KMS-11 (cell line): Measurements from ENCODE around the gene AGTR2.
"Not testable (repeated sequence)": the region's sequence is repeated elsewhere in the genome, so short reads cannot be mapped to it uniquely, and the experiment has no call there.

Experiments
- H2AFZ ChIP-seq: fragments of 200-600 bp; sonication (generic); 2 replicates; pipeline ENCODE4 v1.6.1; 2016; ENCODE audit warnings: antibody characterized with exemption, mixed run types, low read depth
- H3K27ac ChIP-seq: fragments of 200-600 bp; sonication (generic); 2 replicates; pipeline ENCODE4 v1.6.1; 2016; ENCODE audit warnings: mild to moderate bottlenecking, mixed run types
- H3K27me3 ChIP-seq: fragments of 200-600 bp; sonication (generic); 2 replicates; pipeline ENCODE4 v1.6.1; 2017; ENCODE audit warnings: mild to moderate bottlenecking, low read depth, mixed run types, moderate library complexity; ENCODE audit not compliant: insufficient read depth
- H3K36me3 ChIP-seq: fragments of 200-600 bp; sonication (generic); 2 replicates; pipeline ENCODE4 v1.6.1; 2017; ENCODE audit warnings: mild to moderate bottlenecking, mixed run types; ENCODE audit not compliant: insufficient read depth
- H3K4me1 ChIP-seq: fragments of 200-600 bp; sonication (generic); 2 replicates; pipeline ENCODE4 v1.6.1; 2016; ENCODE audit warnings: mild to moderate bottlenecking, low read depth, mixed run types; ENCODE audit not compliant: poor library complexity, severe bottlenecking
- H3K4me2 ChIP-seq: fragments of 200-600 bp; sonication (generic); 2 replicates; pipeline ENCODE4 v1.7.0; 2016; ENCODE audit warnings: mild to moderate bottlenecking, mixed run types
- H3K4me3 ChIP-seq: fragments of 200-600 bp; sonication (generic); IDR thresholded peaks from 2 replicates; pipeline ENCODE4 v1.6.1; 2017; ENCODE audit warnings: low read depth, low read length, mixed read lengths; ENCODE audit not compliant: insufficient read depth
- H3K79me2 ChIP-seq: fragments of 200-600 bp; sonication (generic); 2 replicates; pipeline ENCODE4 v1.6.1; 2016; ENCODE audit warnings: low read depth, mixed run types; ENCODE audit not compliant: insufficient read depth
- H3K9ac ChIP-seq: fragments of 200-600 bp; sonication (generic); 2 replicates; pipeline ENCODE4 v1.6.1; 2016; ENCODE audit warnings: mild to moderate bottlenecking, mixed run types
- H4K20me1 ChIP-seq: fragments of 200-600 bp; sonication (generic); 2 replicates; pipeline ENCODE4 v1.6.1; 2016; ENCODE audit warnings: mild to moderate bottlenecking, mixed run types; ENCODE audit not compliant: insufficient read depth
- TF ChIP-seq, protein P1 (sequence below): fragments of 200-600 bp; sonication (generic); conservative IDR thresholded peaks from 2 replicates; pipeline ENCODE4 v1.6.1; 2017; ENCODE audit warnings: low read depth, mild to moderate bottlenecking, antibody characterized with exemption, low read length, moderate library complexity, mixed read lengths

AGTR2 gene, protein sequence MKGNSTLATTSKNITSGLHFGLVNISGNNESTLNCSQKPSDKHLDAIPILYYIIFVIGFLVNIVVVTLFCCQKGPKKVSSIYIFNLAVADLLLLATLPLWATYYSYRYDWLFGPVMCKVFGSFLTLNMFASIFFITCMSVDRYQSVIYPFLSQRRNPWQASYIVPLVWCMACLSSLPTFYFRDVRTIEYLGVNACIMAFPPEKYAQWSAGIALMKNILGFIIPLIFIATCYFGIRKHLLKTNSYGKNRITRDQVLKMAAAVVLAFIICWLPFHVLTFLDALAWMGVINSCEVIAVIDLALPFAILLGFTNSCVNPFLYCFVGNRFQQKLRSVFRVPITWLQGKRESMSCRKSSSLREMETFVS

DNA sequence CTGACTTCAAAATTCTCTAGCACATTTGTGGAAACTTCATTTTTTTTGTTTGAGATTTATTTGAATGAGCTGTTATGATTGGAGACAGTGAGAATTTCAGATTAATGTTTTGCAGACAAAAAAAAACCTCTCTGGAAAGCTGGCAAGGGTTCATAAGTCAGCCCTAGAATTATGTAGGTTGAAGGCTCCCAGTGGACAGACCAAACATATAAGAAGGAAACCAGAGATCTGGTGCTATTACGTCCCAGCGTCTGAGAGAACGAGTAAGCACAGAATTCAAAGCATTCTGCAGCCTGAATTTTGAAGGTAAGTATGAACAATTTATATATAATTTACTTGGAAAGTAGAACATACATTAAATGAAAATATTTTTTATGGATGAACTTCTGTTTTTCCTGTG lies at the start of gene AGTR2:
AGTR2 (plus strand) TSS at position 234 of the 400 bp plus-strand sequence. CDS start 1,537 bp downstream, outside the sequence.
- H3K9ac ChIP-seq = no peak within 1 kb of the TSS
- no peaks in the 10 kb centered on the region for H3K79me2 ChIP-seq
- no peaks in the 10 kb centered on the region for H3K36me3 ChIP-seq
- H3K27ac ChIP-seq = no peak within 1 kb of the TSS
- no peaks in the 10 kb centered on the region for H3K4me1 ChIP-seq
- H3K4me3 ChIP-seq = no peak within 1 kb of the TSS
- H3K4me2 ChIP-seq = no peak within 1 kb of the TSS
- H3K27me3 ChIP-seq = no peaks in the 10 kb centered on the region
- TF ChIP-seq, protein P1, sequence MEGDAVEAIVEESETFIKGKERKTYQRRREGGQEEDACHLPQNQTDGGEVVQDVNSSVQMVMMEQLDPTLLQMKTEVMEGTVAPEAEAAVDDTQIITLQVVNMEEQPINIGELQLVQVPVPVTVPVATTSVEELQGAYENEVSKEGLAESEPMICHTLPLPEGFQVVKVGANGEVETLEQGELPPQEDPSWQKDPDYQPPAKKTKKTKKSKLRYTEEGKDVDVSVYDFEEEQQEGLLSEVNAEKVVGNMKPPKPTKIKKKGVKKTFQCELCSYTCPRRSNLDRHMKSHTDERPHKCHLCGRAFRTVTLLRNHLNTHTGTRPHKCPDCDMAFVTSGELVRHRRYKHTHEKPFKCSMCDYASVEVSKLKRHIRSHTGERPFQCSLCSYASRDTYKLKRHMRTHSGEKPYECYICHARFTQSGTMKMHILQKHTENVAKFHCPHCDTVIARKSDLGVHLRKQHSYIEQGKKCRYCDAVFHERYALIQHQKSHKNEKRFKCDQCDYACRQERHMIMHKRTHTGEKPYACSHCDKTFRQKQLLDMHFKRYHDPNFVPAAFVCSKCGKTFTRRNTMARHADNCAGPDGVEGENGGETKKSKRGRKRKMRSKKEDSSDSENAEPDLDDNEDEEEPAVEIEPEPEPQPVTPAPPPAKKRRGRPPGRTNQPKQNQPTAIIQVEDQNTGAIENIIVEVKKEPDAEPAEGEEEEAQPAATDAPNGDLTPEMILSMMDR = no peak
- no peaks in the 10 kb centered on the region for H4K20me1 ChIP-seq
- no peak within 1 kb of the TSS for H2AFZ ChIP-seq

DNA sequence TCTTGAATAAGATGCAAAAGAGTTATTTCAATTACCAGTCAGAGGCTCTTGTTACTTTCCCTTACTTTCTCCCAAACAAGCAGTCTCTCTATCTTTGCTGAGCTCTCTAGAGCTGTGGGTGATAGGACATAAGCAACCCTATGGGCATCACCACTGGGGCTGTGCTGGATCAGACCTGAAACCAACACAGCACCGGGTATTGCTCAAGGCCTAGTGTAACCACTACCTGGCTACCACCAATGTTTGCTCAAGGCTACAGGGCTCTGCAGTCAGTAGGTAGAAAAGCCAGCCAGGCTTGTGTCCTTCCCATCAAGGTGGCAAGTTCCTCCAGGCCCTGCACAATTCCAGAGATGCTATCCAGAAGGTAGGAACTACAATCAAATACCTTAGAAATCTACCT lies 35.3 kb upstream of the AGTR2 start:
- TF ChIP-seq, protein P1 = no peak
- Histone ChIP-seq H4K20me1 (no peaks in the 10 kb centered on the region), H3K79me2 (no peaks in the 10 kb centered on the region), H2AFZ (no peak overlapping the region), H3K4me2 (no peak overlapping the region), H3K27ac (no peak overlapping the region), H3K9ac (no peak overlapping the region), H3K27me3 (no peaks in the 10 kb centered on the region), H3K4me1 (no peaks in the 10 kb centered on the region), H3K4me3 (no peak overlapping the region), H3K36me3 (no peaks in the 10 kb centered on the region)

DNA sequence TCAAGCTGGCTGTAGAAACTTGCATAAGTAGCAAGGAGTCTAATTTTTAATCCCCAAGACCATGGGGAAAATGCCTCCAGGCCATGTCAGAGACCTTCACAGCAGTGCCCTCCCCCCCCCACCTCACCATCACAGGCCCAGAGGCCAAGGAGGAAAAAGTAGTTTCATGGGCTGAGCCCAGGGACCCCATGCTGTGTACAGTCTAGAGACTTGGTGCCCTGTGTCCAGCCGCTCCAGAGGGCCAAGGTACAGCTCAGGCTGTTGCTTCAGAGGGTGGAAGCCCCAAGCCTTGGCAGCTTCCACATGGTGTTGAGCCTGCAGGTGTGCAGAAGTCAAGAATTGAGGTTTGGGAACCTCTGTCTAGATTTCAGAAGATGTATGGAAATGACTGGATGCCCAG lies 29.3 kb upstream of the AGTR2 start:
- not testable (repeated sequence) for H3K36me3 ChIP-seq, H3K4me2 ChIP-seq, H3K27ac ChIP-seq, H3K4me3 ChIP-seq, H2AFZ ChIP-seq, H3K9ac ChIP-seq, H4K20me1 ChIP-seq, H3K79me2 ChIP-seq, H3K4me1 ChIP-seq, H3K27me3 ChIP-seq

DNA sequence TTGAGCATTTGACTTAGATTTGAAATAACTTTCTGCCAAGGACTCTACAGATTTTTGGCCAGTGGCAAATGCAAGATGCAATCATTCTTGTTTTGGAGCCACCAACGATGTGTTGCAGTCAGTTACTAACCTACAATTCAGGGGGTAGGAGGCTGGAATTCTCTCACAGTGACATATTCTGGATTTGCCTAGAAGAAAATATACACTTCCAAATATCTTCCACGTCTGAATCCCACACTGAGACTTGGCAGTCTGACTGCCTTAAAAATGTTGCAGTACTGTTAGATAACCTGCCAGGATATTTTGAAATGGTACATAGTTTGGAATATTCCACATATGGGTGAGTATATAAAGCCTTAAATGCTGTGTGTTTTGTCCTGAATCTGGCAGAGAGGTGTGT lies 27.6 kb upstream of the AGTR2 start:
- no peaks in the 10 kb centered on the region for H4K20me1 ChIP-seq
- H3K4me3 ChIP-seq = no peak overlapping the region
- H3K36me3 ChIP-seq = no peaks in the 10 kb centered on the region
- no peak overlapping the region for H3K27ac ChIP-seq
- TF ChIP-seq, protein P1 = no peak
- H3K9ac ChIP-seq = no peak overlapping the region
- H3K79me2 ChIP-seq = no peaks in the 10 kb centered on the region
- no peak overlapping the region for H2AFZ ChIP-seq
- no peak overlapping the region for H3K4me2 ChIP-seq
- no peaks in the 10 kb centered on the region for H3K4me1 ChIP-seq
- no peaks in the 10 kb centered on the region for H3K27me3 ChIP-seq

DNA sequence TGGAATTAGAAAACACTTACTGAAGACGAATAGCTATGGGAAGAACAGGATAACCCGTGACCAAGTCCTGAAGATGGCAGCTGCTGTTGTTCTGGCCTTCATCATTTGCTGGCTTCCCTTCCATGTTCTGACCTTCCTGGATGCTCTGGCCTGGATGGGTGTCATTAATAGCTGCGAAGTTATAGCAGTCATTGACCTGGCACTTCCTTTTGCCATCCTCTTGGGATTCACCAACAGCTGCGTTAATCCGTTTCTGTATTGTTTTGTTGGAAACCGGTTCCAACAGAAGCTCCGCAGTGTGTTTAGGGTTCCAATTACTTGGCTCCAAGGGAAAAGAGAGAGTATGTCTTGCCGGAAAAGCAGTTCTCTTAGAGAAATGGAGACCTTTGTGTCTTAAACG lies 2.4 kb downstream of the AGTR2 start:
- no peaks in the 10 kb centered on the region for H3K4me1 ChIP-seq
- no peaks in the 10 kb centered on the region for H3K79me2 ChIP-seq
- no peaks in the 10 kb centered on the region for H4K20me1 ChIP-seq
- no peak overlapping the region for H3K4me3 ChIP-seq
- no peak overlapping the region for H3K4me2 ChIP-seq
- TF ChIP-seq, protein P1 = no peak
- no peaks in the 10 kb centered on the region for H3K27me3 ChIP-seq
- no peaks in the 10 kb centered on the region for H3K36me3 ChIP-seq
- H3K9ac ChIP-seq = no peak overlapping the region
- H3K27ac ChIP-seq = no peak overlapping the region
- H2AFZ ChIP-seq = no peak overlapping the region
